AG08395 (cell line): ENCODE data around the gene KIAA2012.
"Not testable (repeated sequence)": the region's sequence is repeated elsewhere in the genome, so short reads cannot be mapped to it uniquely, and the experiment has no call there.

Experiments
- DNase-seq: peaks from one replicate; pipeline ENCODE4 v3.0.0; 2012; ENCODE audit warnings: mixed read lengths, low spot score

The KIAA2012 gene

DNA sequence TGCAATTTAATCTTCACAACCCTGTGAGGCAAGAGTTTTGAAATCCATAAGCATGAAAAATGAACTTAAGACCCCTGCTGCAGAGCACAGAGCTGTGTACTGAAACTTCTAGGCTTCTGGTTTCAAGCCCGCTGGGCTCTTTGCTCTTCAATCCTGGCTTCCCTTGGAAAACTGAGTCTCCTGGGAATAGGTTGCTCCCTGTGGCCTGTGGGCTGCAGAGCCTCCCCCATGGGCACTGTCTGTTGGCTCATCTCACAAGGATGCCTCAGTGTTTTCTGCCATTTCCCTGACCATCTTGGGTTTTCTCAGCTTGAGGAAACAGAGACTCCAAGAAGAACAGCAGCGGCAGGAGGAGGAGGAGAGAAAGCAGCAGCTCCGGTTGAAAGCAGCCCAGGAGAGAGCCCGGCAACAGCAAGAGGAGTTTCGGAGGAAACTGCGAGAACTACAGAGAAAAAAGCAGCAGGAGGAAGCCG lies 120.9 kb downstream of the KIAA2012 start:
- DNase-seq = no peak

DNA sequence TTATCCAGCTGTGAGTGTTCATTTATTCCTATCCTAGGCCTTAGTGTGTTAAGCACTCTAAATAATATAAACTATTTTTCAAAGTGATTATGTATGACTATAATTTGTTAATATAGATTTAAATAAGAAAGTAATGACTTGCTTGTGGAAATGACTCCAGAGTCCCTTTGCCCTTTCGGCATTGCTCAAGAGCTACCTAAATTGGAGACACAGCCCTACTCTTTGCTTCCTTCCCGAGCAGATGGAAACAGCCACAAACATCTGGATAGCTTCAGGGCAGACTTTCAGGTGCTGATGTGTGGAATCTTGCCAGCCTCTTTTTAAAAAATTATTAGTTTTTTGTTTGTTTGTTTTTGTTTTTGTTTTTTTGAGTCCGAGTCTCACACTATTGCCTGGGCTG lies 121.4 kb downstream of the KIAA2012 start:
- DNase-seq = no peak

DNA sequence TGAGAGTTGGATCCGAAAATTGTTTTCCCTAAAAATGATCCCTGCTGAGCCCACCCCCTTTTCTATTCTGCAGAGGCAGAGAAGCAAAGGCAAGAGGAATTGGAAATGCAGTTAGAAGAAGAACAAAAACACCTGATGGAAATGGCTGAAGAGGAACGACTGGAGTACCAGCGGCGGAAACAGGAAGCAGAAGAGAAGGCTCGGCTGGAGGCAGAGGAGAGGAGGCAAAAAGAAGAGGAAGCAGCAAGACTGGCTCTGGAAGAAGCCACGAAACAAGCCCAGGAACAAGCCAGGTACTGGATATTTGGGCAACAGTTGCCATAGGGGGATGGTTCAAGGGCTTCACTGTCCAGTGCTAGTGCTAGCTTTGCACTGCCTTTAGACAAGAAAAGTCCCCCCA lies 123.7 kb downstream of the KIAA2012 start:
- no peak for DNase-seq

DNA sequence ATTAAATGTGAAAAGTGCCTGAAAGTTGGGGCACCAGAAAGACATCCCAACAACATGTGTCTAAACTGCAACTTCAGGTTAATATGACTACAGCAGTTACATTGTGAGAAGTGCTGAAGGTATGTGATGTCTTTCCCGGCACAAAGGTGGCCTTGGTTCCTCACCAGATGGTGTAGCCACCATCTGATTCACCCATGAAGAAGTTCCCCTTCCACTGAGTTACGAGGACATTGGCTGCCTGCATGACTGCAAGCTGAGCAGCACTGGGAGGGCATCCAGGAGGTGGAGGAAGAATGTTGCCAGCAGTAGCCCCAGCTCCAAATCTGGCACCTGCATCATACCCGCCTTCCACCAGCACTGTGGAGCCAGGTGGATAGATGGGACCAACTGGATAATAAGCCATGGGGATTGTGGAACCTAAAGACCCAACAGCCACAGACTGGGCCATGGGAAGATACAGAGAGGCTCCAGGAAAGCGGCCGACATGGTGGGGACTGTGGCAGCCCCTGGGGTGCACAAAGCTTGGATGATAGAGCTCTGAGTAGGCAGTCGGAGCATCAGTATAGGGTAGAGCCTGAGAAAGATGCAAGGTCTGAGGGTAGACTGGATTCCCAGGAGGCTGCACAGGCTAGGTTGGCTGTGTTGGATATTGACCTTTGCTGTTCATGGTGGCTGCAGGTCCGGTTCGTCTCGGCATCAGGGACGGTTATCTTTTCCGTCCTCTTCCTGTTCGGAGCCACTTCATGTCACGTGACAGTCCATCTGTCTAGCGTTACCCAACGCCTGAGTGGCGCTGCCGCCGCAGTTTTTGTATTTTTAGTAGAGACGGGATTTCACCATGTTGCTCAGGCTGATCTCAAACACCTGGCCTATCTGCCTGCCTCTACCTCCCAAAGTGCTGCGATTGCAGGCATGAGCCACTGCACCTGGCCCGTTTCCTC lies 128.4 kb downstream of the KIAA2012 start:
- DNase-seq = no peak

DNA sequence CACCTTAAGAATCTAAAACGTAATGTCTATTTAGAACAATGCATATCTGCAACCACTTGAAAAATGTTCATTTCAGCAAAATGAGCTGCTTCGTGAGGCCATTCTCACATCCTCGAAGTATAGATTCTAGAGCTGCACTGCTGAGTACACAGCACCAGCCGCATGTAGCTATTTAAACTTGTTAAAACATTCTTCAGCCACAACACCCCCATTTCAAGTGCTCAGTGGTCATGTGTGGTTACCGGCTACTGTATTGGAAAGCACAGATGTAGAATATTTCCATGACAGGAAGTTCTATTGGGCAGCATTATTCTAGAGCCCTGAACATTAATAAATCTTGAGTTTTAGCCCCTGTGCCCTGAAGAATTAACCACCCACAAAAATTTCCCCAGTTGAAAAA lies 130.3 kb downstream of the KIAA2012 start:
- no peak for DNase-seq

DNA sequence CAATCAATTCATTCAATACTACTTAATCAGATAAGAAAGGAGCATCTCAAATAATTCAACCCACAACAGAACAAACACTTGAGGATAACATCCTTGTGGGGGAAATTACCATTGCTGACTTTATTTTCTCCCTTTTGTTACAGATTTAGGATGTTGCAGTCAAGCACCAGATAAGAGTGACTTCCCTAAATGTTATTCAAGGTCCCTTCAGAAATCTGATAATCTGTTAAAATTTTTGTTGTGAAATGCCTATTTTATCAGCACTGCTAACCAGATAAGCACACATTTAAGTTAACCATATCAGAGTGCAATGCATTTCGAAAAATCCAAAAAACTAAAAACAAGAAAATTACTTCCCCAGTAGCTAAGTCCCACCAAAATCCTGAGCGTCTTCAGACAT lies 131.8 kb downstream of the KIAA2012 start:
- DNase-seq = no peak

DNA sequence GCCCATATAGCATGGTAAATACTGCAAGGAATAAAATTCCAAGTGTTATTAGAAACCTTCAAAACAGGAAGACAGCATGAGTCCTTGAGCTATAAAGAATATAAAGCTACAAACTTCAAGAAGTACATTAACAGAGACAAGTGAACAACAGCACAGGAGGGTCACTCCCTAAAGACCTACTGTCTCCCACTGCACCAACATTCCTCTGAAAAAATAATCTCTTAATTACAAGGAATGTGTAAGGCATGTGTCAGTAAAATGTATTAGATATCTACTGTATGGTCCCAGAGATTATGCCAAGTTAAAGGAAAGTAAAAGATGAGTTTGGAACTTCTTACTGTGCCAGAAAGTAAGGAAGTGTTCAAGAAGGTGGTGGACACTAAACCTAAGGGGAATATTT lies 135.5 kb downstream of the KIAA2012 start:
- DNase-seq = no peak

DNA sequence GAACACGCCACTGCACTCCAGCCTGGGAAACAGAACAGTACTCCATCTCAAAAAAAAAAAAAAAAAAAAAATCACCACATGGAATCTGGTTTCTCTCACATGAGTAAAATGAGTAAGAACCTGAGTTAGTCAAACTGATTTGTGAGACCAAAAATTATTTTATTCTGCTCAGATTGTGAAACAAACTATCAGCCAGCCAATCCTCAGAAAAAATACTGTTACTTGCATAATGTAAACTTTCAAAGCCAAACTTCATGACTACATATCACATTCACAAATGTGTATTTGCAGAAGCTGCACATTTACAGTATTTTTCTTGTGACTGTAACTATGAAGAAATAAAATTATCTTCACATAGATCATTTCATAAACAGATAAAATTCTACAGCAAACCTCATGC lies 142.1 kb downstream of the KIAA2012 start:
- DNase-seq = no peak

DNA sequence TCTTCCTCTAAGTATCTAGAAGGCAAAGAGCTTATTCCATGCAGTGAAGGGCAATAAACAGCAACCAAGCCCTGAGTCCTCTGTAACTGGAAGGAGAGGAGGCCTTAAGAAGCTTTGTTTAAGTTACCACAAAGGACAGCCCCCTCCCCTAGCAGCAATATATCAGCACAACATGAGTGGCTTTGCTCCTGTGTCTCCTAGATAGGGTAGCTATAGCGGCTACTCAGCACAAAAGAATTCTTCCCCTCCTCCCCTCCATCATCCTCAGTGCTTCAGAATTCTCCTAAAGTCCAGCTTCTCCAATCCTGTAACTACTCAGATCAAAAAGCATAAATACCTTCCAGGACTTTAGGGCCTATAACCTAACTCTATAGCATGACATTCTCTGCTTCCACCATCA lies 148.8 kb downstream of the KIAA2012 start:
- peak; percentile 37 for DNase-seq

DNA sequence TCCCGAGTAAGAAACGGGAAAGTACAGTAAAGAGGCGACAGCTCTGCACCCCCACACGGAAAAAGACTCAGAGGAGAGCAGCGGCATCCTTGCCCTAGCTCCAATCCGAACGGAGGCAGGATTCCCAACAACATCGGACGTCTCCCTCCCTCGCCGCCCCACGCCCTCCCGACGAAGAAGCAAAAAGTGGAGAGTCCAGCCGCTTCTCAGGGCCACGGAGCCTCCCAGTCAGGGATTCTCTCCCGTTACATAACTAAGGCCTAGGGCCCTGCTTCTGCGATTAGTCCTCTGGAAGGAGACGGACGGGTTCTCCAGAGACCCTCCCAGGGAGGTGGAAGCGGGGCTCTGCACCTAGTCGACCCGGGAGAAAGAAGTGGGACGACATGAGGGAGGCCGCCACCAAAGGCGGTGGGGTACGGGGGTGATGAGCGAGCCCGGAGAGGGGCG lies 164.8 kb downstream of the KIAA2012 start:
- peak; percentile 69 for DNase-seq

DNA sequence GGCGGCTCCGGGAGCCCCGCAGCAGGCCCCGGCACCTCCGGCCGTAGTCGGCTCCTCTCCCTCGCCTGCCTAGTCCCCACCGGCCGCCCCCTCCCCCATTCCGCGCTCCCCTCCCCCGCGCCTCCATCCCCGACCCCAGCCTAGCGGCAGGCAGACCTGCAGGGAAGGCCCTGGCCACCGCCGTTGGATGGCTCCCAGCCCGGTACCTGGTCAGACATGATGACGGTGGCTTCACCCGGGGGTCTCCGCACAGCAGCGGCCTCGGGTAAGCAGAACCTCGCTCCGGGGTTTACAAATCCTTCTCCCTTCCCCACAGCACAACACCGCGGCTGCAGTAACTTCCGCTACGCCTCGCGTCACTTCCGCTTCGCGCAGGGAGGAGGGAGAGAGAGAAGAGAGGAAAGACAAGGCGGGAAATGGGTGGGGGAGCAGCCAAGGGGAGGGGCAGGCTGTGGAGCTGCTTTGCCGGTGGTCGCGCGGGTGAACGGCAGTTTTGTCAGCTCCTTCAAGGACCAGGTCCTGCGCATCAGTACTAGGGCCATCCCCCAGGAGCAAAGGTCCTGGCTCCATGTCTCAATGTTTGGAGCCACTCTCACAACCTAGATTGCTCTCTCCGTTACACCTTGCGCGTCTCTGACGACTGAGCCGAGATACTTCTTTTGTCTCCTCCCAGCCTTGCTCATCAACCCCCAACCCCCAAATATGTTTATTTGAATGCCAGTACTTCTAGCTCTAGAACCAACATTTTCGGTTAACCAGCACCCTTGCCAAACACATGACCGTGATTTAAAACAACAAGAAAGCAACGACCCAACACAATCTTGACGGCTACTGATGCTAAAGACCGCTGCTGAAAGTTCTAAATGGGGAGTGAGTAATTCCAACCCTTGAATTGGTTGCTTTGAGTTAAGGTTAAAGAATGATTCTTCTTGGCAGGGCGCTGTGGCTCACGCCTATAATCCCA lies 165.5 kb downstream of the KIAA2012 start, which contains the start of gene SUMO1:
SUMO1 (minus strand) TSS at position 364 of the 964 bp plus-strand sequence; CDS start at position 218, 146 bp downstream.
- DNase-seq = peak; percentile 89

DNA sequence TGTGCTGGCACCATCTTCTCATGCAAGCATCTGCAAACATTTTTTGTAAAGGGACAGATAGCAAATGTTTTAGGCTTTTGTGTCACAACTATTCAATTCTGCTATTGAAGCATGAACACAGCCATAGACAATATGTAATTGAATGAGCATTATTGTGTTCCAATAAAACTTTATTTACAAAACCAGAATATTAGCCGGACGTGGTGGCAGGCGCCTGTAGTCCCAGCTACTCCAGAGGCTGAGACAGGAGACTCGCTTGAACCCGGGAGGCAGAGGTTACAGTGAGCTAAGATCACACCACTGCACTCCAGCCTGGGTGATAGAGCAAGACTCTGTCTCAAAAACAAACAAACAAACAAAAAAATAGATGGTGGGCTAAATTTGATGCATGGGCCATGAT lies 174.7 kb downstream of the KIAA2012 start:
- not testable (repeated sequence) for DNase-seq

DNA sequence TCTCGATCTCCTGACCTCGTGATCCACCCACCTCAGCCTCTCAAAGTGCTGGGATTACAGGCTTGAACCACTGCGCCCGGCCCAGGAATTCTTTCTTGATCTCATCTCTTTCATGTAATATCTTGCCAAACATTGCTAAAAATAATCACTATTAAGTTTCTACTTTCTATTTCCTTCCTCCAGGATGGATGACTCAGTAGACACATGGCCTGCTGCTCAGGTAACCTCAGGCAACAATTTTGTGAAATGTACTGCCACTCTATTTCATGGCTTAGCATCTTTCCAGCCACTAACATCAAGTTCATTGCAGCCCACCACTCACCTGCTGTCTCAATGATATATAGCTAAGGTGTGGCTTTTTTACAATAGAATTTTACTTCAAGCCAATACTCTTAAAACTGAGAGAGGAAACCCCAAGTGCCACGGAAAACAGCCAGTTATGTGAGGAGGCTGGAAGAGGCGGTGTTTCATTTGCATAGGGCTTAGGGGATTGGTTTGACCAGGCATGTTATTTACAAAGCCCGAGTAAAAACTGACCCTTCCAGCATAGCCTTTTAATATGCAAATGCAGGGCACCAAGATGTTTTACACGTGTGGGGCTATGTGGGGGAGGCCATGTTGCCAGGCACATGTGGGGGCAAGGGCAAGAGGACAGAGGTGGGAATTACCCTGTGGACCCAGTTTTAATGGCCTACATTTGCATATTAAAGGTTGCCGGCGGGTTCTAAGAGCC lies 176.6 kb downstream of the KIAA2012 start:
- DNase-seq = no peak

DNA sequence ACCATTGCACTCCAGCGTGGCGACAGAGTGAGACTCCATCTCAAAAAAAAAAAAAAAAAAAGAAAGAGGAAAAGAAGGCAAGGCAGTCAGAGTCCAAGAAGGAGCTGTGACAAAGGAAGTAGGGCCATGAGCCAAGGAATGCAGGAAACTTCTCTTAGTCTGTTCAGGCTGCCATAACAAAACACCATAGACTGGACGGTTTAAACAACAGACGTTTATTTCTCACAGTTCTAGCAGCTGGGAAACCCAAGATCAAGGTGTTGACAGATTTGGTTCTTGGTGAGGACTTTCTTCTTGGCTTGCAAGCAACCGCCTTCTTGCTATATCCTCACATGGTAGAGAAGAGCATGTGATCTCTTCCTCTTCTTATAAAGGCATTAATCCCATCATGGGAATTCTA lies 178.4 kb downstream of the KIAA2012 start:
- DNase-seq = no peak
